Stimulated activated CD4-positive, alpha-beta T cell treated with anti-CD3 and anti-CD28 coated beads, Interleukin-12 subunit alpha, Interleukin-12 subunit beta, amount 100 ng/mL, for 24 hours (primary cell): ENCODE results near the gene SV2C.

ENCODE experiments used
- DNase-seq, 2 experiments: peaks; one replicate each; pipeline ENCODE4 v3.0.0-alpha.2; 2020; ENCODE audit warnings: low read depth in 2 of 2

The SV2C gene

DNA sequence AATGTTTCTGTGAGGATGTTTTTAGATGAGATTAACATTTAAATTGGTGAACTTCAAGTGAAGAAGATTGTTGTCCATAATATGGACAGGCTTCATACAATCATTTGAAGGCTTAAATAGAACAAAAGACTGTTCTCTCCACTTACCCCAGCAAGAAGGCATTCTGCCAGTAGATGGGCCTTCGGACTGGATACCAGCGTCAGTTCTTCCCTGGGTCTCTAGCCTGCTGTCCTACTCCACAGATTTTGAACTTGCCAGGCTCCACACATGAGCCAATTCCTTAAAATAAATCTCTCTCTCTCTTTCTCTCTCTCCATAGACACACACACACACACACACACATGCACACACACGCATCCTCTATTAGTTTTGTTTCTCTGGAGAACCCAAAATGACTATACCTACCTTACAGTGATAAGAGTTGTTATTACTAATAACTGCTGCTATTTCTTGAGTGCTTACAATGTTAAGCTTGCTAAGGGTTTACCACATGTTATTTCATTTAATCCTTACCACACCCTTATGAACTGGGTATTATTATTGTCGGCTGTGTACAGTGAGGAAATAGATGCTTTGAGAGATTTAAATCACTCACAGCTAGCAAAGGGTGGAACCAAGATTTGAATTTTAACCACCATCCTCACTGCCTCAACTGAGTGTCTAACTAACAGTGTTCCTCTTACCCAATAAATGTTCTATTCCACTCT lies 300.1 kb downstream of the SV2C start:
- no peak for DNase-seq

DNA sequence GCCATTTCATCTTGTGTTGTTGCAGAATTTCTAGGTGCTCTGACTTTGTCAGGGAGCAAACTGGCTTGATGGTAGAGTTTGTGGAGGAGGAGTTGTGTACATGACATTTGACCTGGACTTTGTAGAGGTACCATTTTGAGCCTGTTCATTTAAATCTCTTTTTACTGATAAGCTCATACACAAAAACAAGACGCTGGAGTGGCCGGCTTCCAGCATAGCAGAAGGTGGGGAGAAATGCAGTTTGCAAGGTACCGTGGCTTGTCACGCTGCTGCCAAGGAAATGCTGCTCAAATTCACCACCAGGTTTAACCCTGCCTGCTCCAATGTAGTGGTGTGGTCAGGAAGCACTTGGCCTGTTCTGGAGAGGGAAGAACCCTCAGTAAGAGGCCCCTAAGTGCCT lies 301.0 kb downstream of the SV2C start:
- DNase-seq: no peak

DNA sequence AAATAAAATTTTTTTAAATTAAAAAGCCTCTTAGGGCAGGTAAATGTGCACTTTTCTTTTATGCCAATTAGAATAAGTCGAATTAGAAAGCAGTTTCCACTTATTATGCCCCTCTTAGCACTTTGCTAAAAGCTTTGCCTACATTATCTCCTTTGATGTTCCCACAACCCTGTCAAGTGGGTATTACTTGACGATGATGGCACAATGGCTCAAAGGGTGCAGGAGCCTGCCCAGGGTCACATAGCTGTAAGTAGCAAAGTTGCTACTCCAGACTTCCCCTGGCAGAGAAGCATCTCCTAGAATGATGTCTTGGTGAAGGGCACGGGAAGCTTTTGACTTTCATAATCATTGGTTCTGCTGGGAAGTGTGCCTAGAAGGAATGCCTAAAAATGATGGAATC lies 301.5 kb downstream of the SV2C start:
- DNase-seq: no peak

DNA sequence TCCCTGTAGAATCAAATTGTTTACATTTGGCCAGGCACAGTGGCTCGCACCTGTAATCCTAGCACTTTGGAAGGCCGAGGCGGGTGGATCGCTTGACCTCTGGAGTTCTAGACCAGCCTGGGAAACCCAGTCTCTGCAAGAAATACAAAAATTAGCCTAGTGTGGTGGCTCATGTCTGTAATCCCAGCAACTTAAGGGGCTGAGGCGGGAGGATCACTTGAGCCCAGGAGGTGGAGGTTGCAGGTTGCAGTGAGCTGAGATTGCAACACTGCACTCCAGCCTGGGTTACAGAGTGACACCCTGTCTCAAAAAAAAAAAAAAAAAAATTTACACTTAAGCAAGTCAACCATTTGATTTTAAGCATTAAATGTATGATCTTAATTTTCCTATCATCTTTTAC lies 302.4 kb downstream of the SV2C start:
- no peak for DNase-seq

DNA sequence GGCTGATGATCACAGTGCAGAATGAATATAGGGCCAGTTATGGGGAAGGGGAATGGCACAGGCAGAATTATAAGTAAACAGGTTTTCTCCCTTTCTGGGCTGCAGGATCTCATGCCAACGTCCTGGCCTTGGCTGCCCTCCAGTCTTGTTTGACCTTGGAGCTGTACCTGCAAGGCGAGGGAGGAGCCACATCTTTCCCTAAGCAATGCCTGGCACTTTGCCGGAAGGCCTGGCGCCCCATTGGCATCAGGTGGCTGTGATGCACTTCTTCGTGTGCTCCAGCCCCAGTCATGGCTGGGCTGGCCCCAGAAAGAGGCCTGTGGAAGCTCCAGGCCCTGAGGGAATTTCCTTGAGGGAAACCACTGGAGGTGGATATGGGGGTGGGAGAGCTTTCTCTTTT lies 303.2 kb downstream of the SV2C start:
- DNase-seq: no peak

DNA sequence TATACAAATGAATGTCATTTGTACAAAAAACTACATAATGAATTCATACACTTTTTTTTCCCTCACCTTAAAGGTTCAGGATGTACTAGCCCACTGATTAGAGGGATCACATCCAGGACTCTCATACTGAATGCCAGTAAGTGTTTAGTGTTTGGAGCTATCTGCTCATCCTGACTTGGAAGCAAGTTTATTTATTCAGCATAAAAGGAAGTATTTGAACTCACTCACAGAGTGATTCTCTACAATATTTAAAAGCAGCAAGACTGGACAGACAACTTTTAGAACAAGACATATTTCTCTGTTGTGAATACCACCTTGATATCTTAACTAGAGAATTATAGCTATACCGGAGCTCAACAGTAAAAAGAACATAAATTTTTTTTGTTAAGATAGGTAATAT lies 305.1 kb downstream of the SV2C start:
- no peak for DNase-seq

DNA sequence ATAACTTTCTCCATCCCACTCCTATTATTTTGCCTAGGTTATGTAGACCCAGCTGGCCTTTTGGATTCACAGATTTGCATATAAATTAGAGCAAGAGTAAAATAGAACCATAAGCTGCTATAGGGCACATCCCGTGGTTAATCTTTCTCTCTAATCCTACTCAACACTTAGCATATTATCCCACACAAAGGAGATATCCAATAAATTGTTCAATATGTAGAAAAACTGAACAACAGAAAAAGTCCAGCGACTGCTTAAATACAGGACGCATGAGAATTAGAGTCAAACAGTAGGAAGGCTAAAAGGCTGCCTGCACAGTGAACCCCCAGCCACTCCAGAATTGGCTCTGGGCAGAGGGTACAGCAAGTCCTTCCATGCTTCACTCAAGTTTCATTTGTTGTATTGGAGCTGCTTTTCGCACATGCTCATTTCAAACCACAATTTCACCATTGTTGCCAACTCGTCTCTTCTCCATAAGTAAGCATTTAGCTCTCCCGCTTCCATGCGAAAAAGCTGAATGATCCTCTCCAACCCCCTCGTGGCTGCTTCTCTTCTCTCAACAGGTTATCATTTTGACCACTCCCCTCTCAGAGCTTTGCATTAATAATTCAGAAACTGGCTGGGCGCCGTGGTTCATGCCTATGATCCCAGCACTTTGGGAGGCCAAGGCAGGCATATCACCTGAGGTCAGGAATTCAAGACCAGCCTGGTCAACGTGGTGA lies 305.8 kb downstream of the SV2C start:
- no peak for DNase-seq

DNA sequence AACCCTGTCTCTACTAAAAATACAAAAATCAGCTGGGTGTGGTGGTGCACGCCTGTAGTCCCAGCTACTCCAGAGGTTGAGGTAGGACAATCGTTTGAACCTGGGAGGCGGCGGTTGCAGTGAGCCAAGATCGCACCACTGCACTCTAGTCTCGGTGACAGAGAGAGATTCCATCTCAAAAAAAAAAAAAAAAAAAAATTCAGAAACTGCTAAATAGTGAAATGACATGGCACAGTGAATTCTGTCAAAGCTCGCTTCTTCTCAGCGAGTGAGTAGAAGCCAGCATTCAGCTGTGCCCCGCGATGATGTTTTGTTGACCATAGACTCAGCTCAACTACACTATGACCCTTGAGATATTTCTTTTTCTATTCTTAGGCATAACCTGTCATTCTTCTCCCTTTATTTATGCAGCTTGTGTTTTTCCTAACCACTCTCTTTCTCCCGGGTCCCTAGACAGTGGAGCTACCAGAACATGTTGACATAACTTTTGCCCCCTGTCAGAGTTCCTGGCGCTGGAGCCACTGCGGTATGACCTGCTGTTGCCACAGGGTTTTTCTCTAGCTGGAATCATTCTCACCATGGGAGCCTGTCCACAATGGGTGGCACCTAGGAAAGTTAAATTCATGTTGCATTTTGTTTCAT lies 306.5 kb downstream of the SV2C start:
- DNase-seq: no peak

DNA sequence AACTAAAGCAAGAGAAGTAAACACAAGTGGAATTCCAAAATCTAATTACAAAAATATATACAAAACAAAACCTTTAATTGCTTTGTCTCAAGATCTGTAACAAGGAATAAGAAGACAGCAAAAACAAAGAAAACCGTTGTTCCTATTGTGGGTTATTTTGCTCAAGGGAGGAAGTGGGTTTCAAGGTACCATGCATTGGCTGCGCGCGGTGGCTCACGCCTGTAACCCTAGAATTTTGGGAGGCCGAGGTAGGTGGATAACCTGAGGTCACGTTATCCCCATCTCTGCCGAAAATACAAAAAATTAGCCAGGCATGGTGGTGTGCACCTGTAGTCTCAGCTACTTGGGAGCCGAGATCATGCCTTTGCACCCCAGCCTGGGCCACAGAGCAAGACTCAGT lies 307.8 kb downstream of the SV2C start:
- DNase-seq: no peak

DNA sequence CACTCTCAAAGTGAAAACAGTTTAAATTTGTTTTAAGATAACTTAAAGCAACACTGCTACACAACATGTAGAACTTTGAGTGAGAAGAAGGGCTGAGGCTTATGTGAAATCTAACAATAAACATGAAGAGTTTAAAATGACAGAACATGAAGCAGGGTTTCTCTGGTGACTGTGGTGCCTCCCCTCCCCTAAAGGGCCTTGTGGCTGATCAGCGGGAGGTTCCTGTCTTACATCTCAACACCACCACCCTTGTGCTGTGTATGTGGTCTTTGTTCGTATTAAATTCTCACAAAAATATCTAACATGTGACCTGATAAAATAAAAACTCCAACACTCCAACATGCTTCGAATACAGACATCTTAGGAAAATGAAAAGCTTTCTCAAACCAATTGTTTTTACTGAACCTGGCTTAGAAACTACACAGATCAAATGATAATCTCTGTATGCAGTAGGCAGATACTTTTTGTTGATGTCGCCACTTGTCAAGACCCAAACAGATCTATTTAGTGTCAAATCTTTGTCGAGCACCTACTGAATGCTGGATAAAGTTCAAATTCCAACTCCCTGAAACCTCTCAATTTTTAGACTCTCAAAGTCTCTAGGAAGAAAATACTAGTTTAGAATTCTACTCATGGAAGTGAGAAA lies 310.0 kb downstream of the SV2C start:
- DNase-seq: no peak

DNA sequence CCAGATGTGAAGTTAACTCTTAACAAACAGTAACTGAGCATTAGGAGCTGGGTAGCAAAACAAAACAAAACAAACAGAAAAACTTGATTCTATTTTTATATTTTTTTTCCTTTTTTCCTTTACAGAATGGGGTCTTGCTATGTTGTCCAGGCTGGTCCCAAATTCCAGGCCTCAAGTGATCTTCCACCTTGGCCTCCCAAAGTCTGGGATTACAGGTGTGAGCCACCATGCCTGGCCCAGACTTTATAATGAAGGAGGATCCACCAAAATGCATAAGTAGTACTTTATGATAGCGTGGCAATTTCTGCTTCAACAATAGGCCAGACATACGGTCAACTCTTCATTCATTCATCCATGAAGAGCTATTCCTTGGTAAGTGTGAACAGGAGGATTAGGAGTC lies 314.0 kb downstream of the SV2C start:
- DNase-seq: no peak

DNA sequence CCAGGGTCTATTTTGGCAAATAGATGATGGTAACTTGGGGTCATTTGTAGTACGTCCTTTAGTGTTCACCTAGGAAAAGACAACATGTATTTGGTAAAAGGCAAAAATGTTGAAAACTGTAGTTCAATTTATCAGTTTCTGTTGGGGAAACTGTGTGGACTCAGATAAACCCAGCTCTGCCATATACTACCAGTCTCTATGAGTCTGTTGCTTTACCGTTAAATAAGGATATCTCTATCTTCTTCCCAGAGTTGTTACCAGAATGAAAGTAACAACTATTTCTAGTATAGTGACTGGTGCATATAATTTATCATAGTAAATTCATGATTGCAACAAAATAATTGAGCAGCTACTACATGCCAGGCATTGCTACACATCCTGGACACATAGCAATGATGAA lies 316.1 kb downstream of the SV2C start:
- DNase-seq: no peak

DNA sequence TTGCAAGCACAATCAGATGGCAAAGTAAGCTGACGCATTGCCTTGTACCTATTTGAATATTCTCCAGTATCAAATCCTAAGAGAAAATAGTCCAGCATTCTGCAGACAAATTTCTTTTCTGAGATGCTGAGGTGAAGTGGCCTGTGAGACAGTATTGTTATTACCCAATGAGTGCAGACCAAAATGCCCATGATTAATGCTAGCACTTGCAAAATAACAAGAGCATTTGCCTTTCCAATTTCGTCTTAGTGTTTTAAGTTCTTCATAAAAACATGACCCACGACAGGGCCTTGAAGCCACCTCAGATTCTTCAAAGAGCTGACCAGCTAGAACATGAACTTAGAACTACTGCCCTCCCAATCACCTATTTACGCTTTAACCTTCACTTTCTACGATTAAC lies 317.3 kb downstream of the SV2C start:
- DNase-seq: no peak

DNA sequence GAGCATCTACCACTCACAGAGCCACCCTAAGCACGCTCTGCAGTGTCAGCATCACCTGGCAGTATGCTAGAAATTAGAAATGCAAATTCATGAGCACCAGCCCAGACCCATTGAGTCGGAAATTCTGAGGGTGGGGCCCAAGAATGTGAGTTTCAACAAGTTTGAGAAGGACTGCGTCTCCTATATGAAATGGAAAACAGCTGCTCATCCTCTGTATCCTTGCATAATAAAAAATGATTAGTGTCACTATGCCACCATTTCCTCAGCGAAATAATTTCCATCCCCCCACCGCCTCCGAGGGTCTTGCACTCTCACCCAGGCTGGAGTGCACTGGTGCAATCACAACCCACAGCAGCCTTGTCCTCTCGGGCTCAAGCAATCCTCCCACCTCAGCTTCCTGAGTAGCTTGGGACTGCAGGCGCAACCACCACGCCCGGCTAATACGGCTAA lies 318.6 kb downstream of the SV2C start:
- peak; percentile 12 to 33 for DNase-seq

DNA sequence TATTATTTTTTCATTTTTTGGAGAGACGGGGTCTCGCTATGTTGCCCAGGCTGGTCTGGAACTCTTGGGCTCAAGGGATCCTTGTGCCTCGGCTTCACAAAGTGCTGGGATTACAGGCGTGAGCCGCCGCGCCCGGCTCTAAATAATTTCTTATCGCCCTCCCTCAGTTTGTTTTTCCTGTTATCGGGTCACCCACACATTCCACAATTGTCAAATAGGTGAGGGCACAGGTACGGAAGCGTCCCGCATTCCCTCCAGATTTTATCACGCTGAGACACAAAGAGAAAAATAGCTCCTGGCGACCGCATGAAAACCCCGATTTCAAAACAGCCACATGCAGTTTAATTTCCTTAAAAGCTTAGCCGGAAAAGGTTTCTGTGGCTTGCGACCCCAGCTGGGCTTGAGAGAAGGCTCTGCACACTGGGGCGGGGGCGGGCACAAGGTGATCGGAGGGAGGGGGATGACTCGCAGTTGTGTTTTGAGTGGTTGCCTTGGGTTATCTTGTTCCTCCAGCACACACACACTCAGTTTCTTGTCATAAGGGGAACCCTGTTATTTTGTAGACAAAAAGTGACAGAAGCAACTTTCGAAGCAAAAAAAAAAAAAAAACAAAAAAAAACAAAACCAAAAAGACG lies 319.2 kb downstream of the SV2C start:
- DNase-seq: peak; percentile 63 to 81

DNA sequence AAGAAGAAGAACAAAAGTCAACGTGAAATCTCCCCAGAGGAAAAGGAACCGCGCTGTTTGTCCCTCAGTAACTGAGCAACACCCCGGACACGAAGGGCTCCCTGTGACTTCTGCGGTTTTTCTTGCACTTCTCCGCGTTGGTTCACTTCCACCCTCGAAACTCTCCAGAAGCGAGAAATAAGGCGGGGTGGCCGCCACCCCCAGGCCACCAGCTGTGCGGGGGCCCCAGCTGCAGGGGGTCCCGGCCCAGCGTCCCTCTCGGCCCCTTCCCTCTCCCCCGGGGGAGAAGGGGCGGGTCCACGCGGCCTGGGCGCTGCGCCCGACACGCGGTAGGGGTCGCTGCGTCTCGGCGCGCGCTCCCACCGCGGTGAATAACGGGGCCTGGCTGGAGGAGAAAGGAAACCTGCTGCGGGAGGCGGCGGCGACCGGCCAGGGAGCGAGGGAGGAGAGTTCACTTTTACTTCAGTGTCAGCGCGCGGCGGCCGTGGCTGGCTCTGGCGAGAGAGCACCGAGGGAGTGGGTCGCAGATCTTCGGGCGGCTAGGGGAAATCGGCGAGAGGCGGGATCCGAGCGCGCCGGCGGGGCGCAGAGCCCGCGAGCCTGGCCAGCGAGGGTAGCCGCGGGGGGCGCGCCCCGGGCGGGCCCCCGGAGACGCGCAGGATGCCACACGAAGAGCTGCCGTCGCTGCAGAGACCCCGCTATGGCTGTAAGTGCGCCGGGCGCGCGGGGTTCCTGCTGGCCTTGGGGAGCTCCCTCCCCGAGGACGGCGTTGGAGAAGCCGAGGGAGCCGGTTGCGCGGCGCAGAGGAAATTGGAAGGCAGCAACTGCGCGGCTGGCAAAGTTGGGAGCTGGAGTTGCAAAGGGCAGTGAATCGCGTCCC lies 319.9 kb downstream of the SV2C start, which contains the start of gene IQGAP2:
Gene IQGAP2 (plus strand): TSS at position 400 of the 880 bp plus-strand sequence. CDS start 261 bp downstream, at position 661.
- peak; percentile 65 for DNase-seq
